HAP-1 (cell line): ENCODE measurements around the gene MAPT.

Experiments
- DNase-seq, 2 experiments: peaks; one replicate each; pipeline ENCODE4 v3.0.0-alpha.2; 2016 to 2020; ENCODE audit warnings: low spot score in 2 of 2
- H3K27me3 ChIP-seq: fragments of 250-450 bp; sonication (Bioruptor Pico); 2 replicates; pipeline ENCODE4 v1.5.1; 2020; ENCODE audit warnings: low read depth, mild to moderate bottlenecking, moderate library complexity
- H3K36me3 ChIP-seq: fragments of 250-450 bp; sonication (Bioruptor Pico); replicated peaks from 2 replicates; pipeline ENCODE4 v1.5.1; 2020; ENCODE audit warnings: mild to moderate bottlenecking
- H3K4me1 ChIP-seq: fragments of 250-450 bp; sonication (Bioruptor Pico); 2 replicates; pipeline ENCODE4 v1.5.1; 2020; ENCODE audit warnings: mild to moderate bottlenecking
- H3K4me3 ChIP-seq: fragments of 250-450 bp; sonication (Bioruptor Pico); 2 replicates; pipeline ENCODE4 v1.5.1; 2020; ENCODE audit warnings: mild to moderate bottlenecking, moderate library complexity
- H3K9me3 ChIP-seq: fragments of 250-450 bp; sonication (Bioruptor Pico); 2 replicates; pipeline ENCODE4 v1.5.1; 2020; ENCODE audit warnings: mild to moderate bottlenecking, moderate library complexity
- in situ Hi-C: fragments of 300-500 bp; cut with MboI; formaldehyde crosslinking; loops from 3 replicates; pipeline ENCODE4 v1.14.3; 2020; ENCODE audit warnings: low sequenced_read_pairs, inconsistent platforms, mixed read lengths

MAPT gene

GRCh38 chr17:45983614-45984310 is 89.4 kb downstream of the MAPT start:
- DNase-seq: no peak
- in situ Hi-C loops: loop anchor here (25.0 kb wide), 1 partner anchor 829 kb away; the partner anchor contains the start of gene WNT3
- no peaks in the 10 kb centered on the region for H3K27me3 ChIP-seq
- no peaks in the 10 kb centered on the region for H3K36me3 ChIP-seq
- H3K4me1 ChIP-seq: no peaks in the 10 kb centered on the region
- no peak overlapping the region for H3K4me3 ChIP-seq
- H3K9me3 ChIP-seq: no peaks in the 10 kb centered on the region

DNA sequence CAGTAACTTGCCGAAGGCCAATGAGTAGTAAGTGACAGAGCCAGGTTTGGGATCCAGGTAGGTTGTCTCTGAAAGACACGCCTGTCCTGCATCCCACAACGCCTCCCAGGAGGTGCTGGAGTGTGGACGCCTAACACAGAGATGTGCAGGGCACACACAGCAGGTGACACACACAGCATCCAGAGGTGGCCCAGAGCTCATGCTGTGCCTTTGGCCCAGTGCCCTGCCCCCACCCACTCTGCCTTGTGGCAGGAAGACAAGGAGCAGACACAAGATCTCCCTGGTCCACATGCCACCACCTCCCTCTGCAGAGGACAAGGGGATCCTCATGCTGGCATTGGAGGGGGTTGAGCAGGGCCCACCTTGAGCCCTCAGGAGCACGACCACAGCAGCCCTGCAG is 90.0 kb downstream of the MAPT start:
- in situ Hi-C loops: loop anchor here (25.0 kb wide), 1 partner anchor 828 kb away; the partner anchor contains the start of gene WNT3
- DNase-seq: no peak
- Histone ChIP-seq H3K4me3 (no peak overlapping the region), H3K27me3 (no peaks in the 10 kb centered on the region), H3K4me1 (no peaks in the 10 kb centered on the region), H3K9me3 (no peaks in the 10 kb centered on the region), H3K36me3 (no peaks in the 10 kb centered on the region)

- Histone ChIP-seq H3K4me3 (no peak overlapping the region), H3K9me3 (no peaks in the 10 kb centered on the region), H3K27me3 (no peaks in the 10 kb centered on the region), H3K36me3 (no peaks in the 10 kb centered on the region), H3K4me1 (no peaks in the 10 kb centered on the region)
- DNase-seq: no peak
- in situ Hi-C loops: loop anchor here (25.0 kb wide), 1 partner anchor 827 kb away; the partner anchor contains the start of gene WNT3
These were observed 91.1 kb downstream of the MAPT start for GRCh38 chr17:45985447-45985846.

DNA sequence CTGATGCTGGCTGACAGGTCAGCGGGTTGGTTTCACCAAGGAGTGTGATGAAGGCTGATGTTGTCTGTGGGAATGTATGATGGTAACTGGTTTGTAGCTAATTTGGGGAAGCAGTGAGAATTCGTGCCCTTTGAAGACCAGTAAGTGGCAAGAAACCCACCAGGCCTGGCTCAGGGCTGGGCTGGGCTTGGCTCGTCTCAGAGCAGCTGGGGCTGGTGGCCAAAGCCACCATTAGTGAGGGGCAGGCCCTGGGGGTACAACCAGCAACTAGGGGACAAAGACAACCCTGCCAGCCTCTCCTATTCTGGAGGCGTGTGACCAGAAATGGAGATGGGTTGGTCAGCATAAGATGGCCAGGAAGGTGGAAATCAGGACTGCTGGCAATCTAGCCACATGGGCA is 91.7 kb downstream of the MAPT start:
- no peaks in the 10 kb centered on the region for H3K9me3 ChIP-seq
- H3K4me1 ChIP-seq: no peaks in the 10 kb centered on the region
- no peak for DNase-seq
- no peak overlapping the region for H3K4me3 ChIP-seq
- in situ Hi-C loops: loop anchor here (25.0 kb wide), 1 partner anchor 826 kb away; the partner anchor contains the start of gene WNT3
- H3K27me3 ChIP-seq: no peaks in the 10 kb centered on the region
- no peaks in the 10 kb centered on the region for H3K36me3 ChIP-seq

DNA sequence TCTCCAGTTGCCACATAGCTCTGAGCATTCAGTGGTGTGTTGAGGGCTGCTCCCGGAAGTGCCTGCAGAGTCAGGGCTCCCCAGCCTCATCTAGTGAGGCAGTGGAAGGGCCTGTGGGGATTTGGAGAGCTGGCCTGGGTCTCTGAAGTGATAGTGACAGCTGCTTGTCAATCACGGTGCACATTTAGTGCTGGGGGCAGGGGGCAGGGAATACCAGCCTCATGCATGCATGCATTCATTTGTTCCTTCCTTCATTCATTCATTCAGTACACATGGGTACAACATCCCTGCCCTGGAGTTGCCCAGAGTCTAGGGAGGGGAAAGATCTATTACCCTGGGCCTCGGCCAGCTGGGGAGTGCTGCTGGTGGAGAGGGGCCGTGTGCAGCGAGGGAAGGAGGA is 93.4 kb downstream of the MAPT start:
- DNase-seq: no peak
- no peaks in the 10 kb centered on the region for H3K36me3 ChIP-seq
- H3K4me3 ChIP-seq: no peak overlapping the region
- H3K9me3 ChIP-seq: no peaks in the 10 kb centered on the region
- no peaks in the 10 kb centered on the region for H3K4me1 ChIP-seq
- in situ Hi-C loops: loop anchor here (25.0 kb wide), 1 partner anchor 825 kb away; the partner anchor contains the start of gene WNT3
- H3K27me3 ChIP-seq: no peaks in the 10 kb centered on the region

GRCh38 chr17:45989759-45990158 is 95.4 kb downstream of the MAPT start:
- no peak overlapping the region for H3K4me3 ChIP-seq
- no peaks in the 10 kb centered on the region for H3K36me3 ChIP-seq
- no peaks in the 10 kb centered on the region for H3K9me3 ChIP-seq
- in situ Hi-C loops: loop anchor here (25.0 kb wide), 1 partner anchor 823 kb away; the partner anchor contains the start of gene WNT3
- DNase-seq: no peak
- no peaks in the 10 kb centered on the region for H3K4me1 ChIP-seq
- no peaks in the 10 kb centered on the region for H3K27me3 ChIP-seq

- in situ Hi-C loops: loop anchor here (25.0 kb wide), 1 partner anchor 821 kb away; the partner anchor contains the start of gene WNT3
- Histone ChIP-seq H3K4me1 (no peaks in the 10 kb centered on the region), H3K4me3 (no peak overlapping the region), H3K9me3 (no peaks in the 10 kb centered on the region), H3K27me3 (no peaks in the 10 kb centered on the region), H3K36me3 (no peaks in the 10 kb centered on the region)
- no peak for DNase-seq
These were observed 96.5 kb downstream of the MAPT start for GRCh38 chr17:45990886-45991285.

DNA sequence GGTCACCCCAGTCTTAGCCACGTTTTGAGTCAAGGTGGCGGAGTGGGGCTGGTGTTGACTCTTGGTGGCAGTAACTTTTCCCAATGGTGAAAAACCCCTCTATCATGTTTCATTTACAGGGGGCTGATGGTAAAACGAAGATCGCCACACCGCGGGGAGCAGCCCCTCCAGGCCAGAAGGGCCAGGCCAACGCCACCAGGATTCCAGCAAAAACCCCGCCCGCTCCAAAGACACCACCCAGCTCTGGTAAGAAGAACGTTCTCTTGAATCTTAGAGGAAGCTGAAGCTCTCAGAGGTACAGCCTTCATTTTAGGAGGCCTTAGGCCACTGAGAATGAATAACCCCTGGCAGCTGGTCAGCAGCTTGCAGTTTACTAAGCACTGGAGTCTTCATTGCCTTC is 97.0 kb downstream of the MAPT start:
- no peaks in the 10 kb centered on the region for H3K27me3 ChIP-seq
- H3K4me1 ChIP-seq: no peaks in the 10 kb centered on the region
- no peaks in the 10 kb centered on the region for H3K36me3 ChIP-seq
- H3K4me3 ChIP-seq: no peak overlapping the region
- in situ Hi-C loops: loop anchor here (25.0 kb wide), 1 partner anchor 821 kb away; the partner anchor contains the start of gene WNT3
- H3K9me3 ChIP-seq: no peaks in the 10 kb centered on the region
- no peak for DNase-seq

- in situ Hi-C loops: loop anchor here (25.0 kb wide), 1 partner anchor 820 kb away; the partner anchor contains the start of gene WNT3
- no peaks in the 10 kb centered on the region for H3K27me3 ChIP-seq
- no peaks in the 10 kb centered on the region for H3K4me1 ChIP-seq
- DNase-seq: no peak
- no peak overlapping the region for H3K4me3 ChIP-seq
- no peaks in the 10 kb centered on the region for H3K36me3 ChIP-seq
- no peaks in the 10 kb centered on the region for H3K9me3 ChIP-seq
These were observed 97.8 kb downstream of the MAPT start for GRCh38 chr17:45992175-45992574.

GRCh38 chr17:45992904-45993303 is 98.5 kb downstream of the MAPT start:
- Histone ChIP-seq H3K27me3 (no peaks in the 10 kb centered on the region), H3K4me3 (no peak overlapping the region), H3K4me1 (no peaks in the 10 kb centered on the region), H3K9me3 (no peaks in the 10 kb centered on the region), H3K36me3 (no peaks in the 10 kb centered on the region)
- in situ Hi-C loops: loop anchor here (25.0 kb wide), 1 partner anchor 819 kb away; the partner anchor contains the start of gene WNT3
- DNase-seq: no peak

DNA sequence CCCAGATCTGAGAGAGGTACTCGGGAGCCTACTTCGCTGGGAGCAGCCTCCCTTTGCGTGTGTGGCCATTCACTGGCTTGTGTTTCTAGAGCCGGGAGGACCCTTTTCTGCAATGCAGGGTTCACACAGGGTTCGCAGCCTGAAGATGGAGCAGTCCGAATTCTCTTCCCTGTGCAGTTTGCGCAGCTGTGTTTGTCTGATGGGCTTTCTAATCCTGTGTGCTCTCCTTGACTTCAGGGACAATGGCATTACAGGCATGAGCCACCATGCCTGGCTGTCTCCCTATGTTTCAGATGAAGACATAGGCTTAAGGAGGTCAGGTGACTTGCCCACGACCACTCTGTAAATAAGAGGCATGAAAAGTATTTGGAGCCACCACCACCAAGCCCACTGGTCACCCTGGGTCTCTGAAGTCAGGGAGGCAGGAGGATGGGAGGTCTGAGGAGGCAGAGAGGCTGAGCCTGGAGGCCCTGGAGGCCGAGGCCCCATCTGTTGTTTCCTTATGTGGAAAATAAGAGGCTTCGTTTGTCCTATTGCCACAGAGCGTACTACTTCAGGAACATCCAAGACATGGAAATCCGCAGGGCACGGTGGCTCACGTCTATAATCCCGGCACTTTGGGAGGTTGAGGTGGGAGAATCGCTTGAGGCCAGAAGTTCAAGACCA is 99.7 kb downstream of the MAPT start:
- no peak for DNase-seq
- in situ Hi-C loops: loop anchor here (25.0 kb wide), 1 partner anchor 818 kb away; the partner anchor contains the start of gene WNT3
- no peaks in the 10 kb centered on the region for H3K27me3 ChIP-seq

GRCh38 chr17:45994987-45995386 is 100.6 kb downstream of the MAPT start:
- Histone ChIP-seq H3K4me3 (no peak overlapping the region), H3K9me3 (no peaks in the 10 kb centered on the region), H3K36me3 (no peaks in the 10 kb centered on the region), H3K27me3 (no peaks in the 10 kb centered on the region), H3K4me1 (no peaks in the 10 kb centered on the region)
- in situ Hi-C loops: loop anchor here (25.0 kb wide), 1 partner anchor 817 kb away; the partner anchor contains the start of gene WNT3
- DNase-seq: no peak

More for the DNA sequence above, 99.7 kb downstream of the MAPT start:
- no peaks in the 10 kb centered on the region for H3K36me3 ChIP-seq
- no peak overlapping the region for H3K4me3 ChIP-seq
- H3K4me1 ChIP-seq: no peaks in the 10 kb centered on the region
- no peaks in the 10 kb centered on the region for H3K9me3 ChIP-seq

- in situ Hi-C loops: loop anchor here (25.0 kb wide), 1 partner anchor 817 kb away; the partner anchor contains the start of gene WNT3
- no peak for DNase-seq
These were observed 101.4 kb downstream of the MAPT start for GRCh38 chr17:45995627-45996270.

More at GRCh38 chr17:45995627-45996270, 101.4 kb downstream of the MAPT start:
- no peaks in the 10 kb centered on the region for H3K36me3 ChIP-seq
- H3K27me3 ChIP-seq: no peaks in the 10 kb centered on the region
- H3K4me1 ChIP-seq: no peaks in the 10 kb centered on the region
- no peak overlapping the region for H3K4me3 ChIP-seq
- H3K9me3 ChIP-seq: no peaks in the 10 kb centered on the region
